Thoracic aorta (tissue), 2 donors: ENCODE results near the gene PLEKHA8. TPM values are rescaled to one million over a fixed set of nuclear protein-coding genes. Genes with fewer than 3 reads are reported as not detected.

Experiments
- ATAC-seq: fragments of 150-250 bp; one replicate; pipeline ENCODE4 v1.8.0; 2017; ENCODE audit warnings: low read depth; ENCODE audit not compliant: insufficient number of reproducible peaks, low FRiP score
- DNase-seq: peaks from one replicate; pipeline ENCODE4 v3.0.0-alpha.2; 2020; ENCODE audit warnings: low spot score
- H3K27ac ChIP-seq, 2 donors: fragments of 200-600 bp; sonication (generic); 1 replicate in 1 of 2; 2 replicates in 1 of 2; pipeline ENCODE4 v1.5.1; 2016; ENCODE audit warnings: mild to moderate bottlenecking in 2 of 2, moderate library complexity in 2 of 2
- H3K27me3 ChIP-seq: fragments of 200-600 bp; sonication (generic); replicated peaks from 2 replicates; pipeline ENCODE4 v1.6.0; 2016; ENCODE audit warnings: mild to moderate bottlenecking; ENCODE audit not compliant: insufficient read depth
- H3K36me3 ChIP-seq: fragments of 200-600 bp; sonication (generic); one replicate; pipeline ENCODE4 v1.5.1; 2016
- H3K4me1 ChIP-seq, 2 donors: fragments of 200-600 bp; sonication (generic); 1 replicate in 1 of 2; 2 replicates in 1 of 2; pipeline versions ENCODE4 v1.5.1 to v1.6.0; 2016; ENCODE audit warnings: low read depth in 2 of 2, mild to moderate bottlenecking in 1 of 2; ENCODE audit not compliant: control insufficient read depth in 1 of 2
- H3K4me3 ChIP-seq: fragments of 200-600 bp; sonication (generic); 2 replicates; pipeline ENCODE4 v1.5.1; 2016; ENCODE audit warnings: mild to moderate bottlenecking
- H3K9me3 ChIP-seq: fragments of 200-600 bp; sonication (generic); 2 replicates; pipeline ENCODE4 v1.5.1; 2016
- total RNA-seq, 2 donors: library from RNA; depleted of rRNA; stranded (reverse); fragments of >200 nt; gene quantifications; one replicate each; pipeline versions ENCODE4 v1.1.0 to v1.2.3, GENCODE V29; 2016
- TF ChIP-seq, protein P1 (sequence below): fragments of 200-600 bp; sonication (generic); IDR thresholded peaks from one replicate; pipeline ENCODE4 v1.5.1; 2019; ENCODE audit warnings: antibody characterized with exemption

The PLEKHA8 gene
- total RNA-seq, 2 donors from 2014 or later: 6.6 to 10.0 TPM

DNA sequence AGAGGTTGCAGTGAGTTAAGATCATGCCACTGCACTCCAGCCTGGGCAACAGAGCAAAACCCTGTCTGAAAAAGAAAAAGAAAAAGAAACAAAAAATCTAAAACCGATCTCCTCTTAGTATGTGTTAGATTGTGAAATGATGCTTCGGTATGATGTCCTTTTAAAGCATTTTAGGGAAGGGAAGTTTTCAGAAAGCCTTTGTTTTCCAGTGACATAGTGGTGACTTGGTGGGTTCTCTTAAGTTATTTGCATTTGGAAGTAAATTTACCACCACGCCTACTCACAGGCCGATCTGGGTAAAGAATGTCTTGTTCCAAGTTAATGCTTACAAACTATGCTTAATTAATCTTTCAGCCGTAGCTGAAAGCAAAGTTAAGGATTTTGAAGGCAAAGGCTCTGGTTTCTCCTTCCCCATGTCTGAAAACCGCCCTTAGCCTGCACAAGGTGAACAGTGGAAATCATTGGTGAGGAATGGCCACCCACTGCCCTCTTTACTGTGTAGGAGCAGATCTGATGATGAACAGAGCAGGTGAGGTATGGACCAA is 117.3 kb downstream of the PLEKHA8 start:
- H3K4me1 ChIP-seq: peaks cover 17 to 40% of the 10 kb centered on the region in 2 donors
- no peak for DNase-seq
- TF ChIP-seq, protein P1, sequence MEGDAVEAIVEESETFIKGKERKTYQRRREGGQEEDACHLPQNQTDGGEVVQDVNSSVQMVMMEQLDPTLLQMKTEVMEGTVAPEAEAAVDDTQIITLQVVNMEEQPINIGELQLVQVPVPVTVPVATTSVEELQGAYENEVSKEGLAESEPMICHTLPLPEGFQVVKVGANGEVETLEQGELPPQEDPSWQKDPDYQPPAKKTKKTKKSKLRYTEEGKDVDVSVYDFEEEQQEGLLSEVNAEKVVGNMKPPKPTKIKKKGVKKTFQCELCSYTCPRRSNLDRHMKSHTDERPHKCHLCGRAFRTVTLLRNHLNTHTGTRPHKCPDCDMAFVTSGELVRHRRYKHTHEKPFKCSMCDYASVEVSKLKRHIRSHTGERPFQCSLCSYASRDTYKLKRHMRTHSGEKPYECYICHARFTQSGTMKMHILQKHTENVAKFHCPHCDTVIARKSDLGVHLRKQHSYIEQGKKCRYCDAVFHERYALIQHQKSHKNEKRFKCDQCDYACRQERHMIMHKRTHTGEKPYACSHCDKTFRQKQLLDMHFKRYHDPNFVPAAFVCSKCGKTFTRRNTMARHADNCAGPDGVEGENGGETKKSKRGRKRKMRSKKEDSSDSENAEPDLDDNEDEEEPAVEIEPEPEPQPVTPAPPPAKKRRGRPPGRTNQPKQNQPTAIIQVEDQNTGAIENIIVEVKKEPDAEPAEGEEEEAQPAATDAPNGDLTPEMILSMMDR: no peak
- ATAC-seq: no peak
- no peak overlapping the region for H3K4me3 ChIP-seq
- no peaks in the 10 kb centered on the region for H3K9me3 ChIP-seq
- H3K27ac ChIP-seq: no peak overlapping the region
- no peaks in the 10 kb centered on the region for H3K27me3 ChIP-seq
- H3K36me3 ChIP-seq: no peaks in the 10 kb centered on the region

DNA sequence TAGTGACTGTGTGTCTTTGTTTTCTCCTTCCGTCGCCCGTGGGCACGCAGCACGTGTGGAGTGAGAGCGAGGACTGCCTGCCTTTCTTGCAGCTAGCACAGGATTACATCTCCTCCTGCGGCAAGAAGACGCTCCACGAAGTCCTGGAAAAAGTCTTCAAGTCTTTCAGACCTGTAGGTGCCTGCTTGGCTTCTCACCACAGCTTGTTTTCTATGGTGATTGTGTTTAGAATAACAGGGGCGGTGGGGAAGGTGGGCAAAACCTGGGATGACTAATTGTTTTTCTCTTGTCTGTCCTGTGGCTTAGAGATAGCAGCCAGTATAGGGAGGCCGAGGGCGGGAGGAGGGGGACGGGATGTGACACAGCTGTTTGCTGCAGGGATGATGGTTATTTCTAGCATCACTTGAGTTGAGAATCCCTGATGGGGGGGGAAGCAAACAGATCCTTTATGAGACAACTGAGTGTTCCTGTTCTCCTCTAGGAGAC is 118.0 kb downstream of the PLEKHA8 start:
- TF ChIP-seq, protein P1: no peak
- H3K4me3 ChIP-seq: no peak overlapping the region
- no peak overlapping the region for H3K27ac ChIP-seq
- no peak for ATAC-seq
- no peaks in the 10 kb centered on the region for H3K27me3 ChIP-seq
- no peak for DNase-seq
- no peaks in the 10 kb centered on the region for H3K9me3 ChIP-seq
- no peaks in the 10 kb centered on the region for H3K36me3 ChIP-seq
- H3K4me1 ChIP-seq: peaks cover 17 to 34% of the 10 kb centered on the region in 2 donors

DNA sequence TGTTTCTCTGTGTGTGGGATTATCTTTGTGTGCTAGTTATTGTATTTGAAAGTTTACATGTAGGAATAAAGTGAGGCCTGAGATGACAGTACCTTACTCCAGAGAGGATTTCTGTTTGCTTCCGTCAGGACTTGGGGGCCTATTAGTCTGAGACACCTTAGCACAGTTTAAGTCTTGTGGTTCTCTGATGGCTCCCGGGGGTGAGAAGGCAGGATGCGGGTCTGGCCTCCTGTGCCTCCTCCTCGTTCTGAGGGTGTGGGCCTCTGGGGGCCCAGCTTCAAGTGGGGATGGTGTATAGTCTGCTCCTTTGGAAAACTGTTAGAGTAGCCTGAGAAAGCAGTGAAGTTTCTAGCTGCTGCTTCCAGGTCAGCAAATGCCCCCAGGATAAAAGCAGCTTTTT is 119.0 kb downstream of the PLEKHA8 start:
- no peaks in the 10 kb centered on the region for H3K9me3 ChIP-seq
- ATAC-seq (no peak), DNase-seq (no peak)
- no peaks in the 10 kb centered on the region for H3K27me3 ChIP-seq
- no peak overlapping the region for H3K4me3 ChIP-seq
- TF ChIP-seq, protein P1: no peak
- no peaks in the 10 kb centered on the region for H3K36me3 ChIP-seq
- H3K4me1 ChIP-seq: peaks cover 8 to 24% of the 10 kb centered on the region in 2 donors
- no peak overlapping the region for H3K27ac ChIP-seq

DNA sequence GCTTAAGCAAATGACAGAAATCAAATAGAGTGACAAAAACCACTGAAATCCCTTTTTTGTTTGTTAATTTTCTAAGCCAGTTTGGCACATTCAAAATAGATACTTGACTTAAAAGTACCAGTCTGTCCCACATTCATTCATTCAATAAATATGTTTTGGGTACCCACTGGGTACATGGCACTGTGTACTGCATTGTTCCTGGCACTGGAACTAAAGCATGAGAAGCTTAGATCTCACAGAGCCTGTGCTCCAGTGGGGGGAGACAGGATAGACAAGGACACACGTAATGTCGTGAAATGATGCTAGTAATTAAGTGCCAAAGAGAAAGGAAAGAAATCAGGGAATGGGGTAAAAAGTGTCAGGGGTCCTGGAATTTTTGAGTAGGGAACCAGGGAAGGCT is 119.6 kb downstream of the PLEKHA8 start:
- Histone ChIP-seq H3K4me3 (no peak overlapping the region), H3K27me3 (no peaks in the 10 kb centered on the region), H3K27ac (no peak overlapping the region), H3K4me1 (peaks cover 6 to 19% of the 10 kb centered on the region in 2 donors), H3K9me3 (no peaks in the 10 kb centered on the region), H3K36me3 (no peaks in the 10 kb centered on the region)
- no peak for DNase-seq
- no peak for ATAC-seq
- TF ChIP-seq, protein P1: no peak

DNA sequence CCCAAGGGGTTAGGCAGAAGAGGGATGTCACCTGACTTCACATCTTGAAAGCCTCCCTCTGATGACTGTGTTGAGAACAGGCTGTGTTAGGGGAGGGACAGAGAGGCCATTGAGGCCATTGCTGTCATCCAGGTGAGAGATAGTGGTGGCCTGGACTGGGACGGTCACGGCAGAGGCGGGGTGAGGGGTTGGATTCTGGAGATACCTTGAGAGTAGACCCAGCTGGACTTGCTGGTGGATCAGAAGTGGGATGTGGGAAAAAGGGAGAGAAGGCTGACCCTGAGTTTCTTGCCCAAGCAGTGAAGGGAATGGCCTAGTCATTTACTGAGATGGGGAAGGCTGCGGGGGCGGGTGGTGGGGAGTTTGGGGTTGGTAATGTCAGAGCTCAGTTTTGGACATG is 120.2 kb downstream of the PLEKHA8 start:
- Histone ChIP-seq H3K27ac (no peak overlapping the region), H3K4me1 (peaks cover 6 to 13% of the 10 kb centered on the region in 2 donors), H3K36me3 (no peaks in the 10 kb centered on the region), H3K9me3 (no peaks in the 10 kb centered on the region), H3K27me3 (no peaks in the 10 kb centered on the region), H3K4me3 (no peak overlapping the region)
- no peak for ATAC-seq
- TF ChIP-seq, protein P1: no peak
- DNase-seq: no peak
